Lower leg skin (tissue), 4 donors: ENCODE measurements around the gene NPC1L1. TPM values are rescaled to one million over a fixed set of nuclear protein-coding genes. Genes with fewer than 3 reads are reported as not detected.

Source experiments
- DNase-seq, 2 donors: peaks; one replicate each; pipeline ENCODE4 v3.0.0-alpha.2; 2019; ENCODE audit warnings: low spot score in 2 of 2
- H3K4me3 ChIP-seq: fragments of 200-600 bp; sonication (generic); 2 replicates; pipeline ENCODE4 v1.5.1; 2017; ENCODE audit warnings: mild to moderate bottlenecking, low read depth; ENCODE audit not compliant: poor library complexity, severe bottlenecking
- POLR2A ChIP-seq, 2 donors: fragments of 450-650 bp; IDR thresholded peaks; one replicate each; pipeline ENCODE4 v1.6.1; 2016 to 2017; ENCODE audit warnings: antibody characterized with exemption in 2 of 2, mild to moderate bottlenecking in 1 of 2, moderate library complexity in 1 of 2
- WGBS, 2 donors: methylation state at CpG; one replicate each; pipeline ENCODE4 v1.1.5; 2018; 5-methylcytosine and 5-hydroxymethylcytosine counted together
- intact Hi-C: fragments of 100-400 bp; cut with DNase I; formaldehyde crosslinking; loops from one replicate; pipeline ENCODE4 v1.15.0; 2023; ENCODE audit warnings: low total_unique reads
- total RNA-seq, 4 donors: library from RNA; depleted of rRNA; stranded (reverse); fragments of >200 nt; gene quantifications; one replicate each; pipeline ENCODE4 v1.1.0, GENCODE V29; 2016
- TF ChIP-seq, protein P1 (sequence below), 3 donors: fragments of 450-650 bp; IDR thresholded peaks; one replicate each; pipeline ENCODE4 v1.5.1; 2016; ENCODE audit warnings: antibody characterized with exemption in 3 of 3, mild to moderate bottlenecking in 3 of 3, moderate library complexity in 2 of 3

The NPC1L1 gene
- total RNA-seq, 4 donors from 2014 or later = 0.08 to 0.13 (median 0.10) TPM; not detected in 1

DNA sequence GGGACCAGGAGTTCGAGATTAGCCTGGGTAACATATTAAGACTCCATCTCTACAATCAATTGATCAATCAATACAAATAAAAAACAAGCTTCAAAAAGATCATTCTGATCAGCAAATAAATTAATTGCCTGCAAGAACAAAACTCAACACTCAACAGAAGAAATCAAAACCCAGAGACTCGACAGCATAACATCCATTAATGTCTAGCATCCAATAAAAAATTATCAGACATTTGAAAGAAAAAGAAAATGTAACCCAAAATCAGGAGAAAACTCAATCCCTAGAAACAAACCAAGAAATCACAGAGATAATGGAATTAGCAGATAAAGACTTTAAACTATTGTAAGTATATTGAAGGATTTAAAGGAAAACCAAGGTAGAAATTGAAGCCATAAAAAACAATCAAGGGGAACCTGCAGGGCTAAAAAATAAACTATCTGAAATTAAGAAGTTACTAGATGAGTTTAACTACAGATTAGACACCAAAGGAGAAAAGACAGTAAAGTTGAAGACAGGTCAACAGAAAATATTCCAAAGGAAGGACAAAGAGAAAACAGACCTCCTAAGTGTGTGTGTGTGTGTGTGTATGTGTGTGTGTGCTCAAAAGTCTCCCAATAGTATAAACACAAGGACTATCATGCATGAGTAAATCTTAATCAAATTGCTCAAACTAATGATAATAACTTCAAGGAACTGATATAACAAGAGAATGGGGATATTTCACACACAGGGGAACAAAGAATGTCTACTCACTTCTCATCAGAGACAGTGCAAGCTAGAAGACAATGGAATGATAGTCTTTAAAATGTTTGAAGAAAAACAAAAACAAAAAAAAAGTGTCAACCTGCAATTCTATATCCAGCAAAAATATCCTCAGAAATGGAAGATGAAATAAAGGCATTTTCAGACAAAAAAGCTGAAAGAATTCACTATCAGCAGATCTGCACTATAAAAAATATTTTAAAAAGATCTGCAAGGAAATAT, 58.3 kb downstream of the NPC1L1 start:
- no peak for TF ChIP-seq POLR2A (IDR thresholded peaks at IDR 0.05)
- TF ChIP-seq, protein P1, sequence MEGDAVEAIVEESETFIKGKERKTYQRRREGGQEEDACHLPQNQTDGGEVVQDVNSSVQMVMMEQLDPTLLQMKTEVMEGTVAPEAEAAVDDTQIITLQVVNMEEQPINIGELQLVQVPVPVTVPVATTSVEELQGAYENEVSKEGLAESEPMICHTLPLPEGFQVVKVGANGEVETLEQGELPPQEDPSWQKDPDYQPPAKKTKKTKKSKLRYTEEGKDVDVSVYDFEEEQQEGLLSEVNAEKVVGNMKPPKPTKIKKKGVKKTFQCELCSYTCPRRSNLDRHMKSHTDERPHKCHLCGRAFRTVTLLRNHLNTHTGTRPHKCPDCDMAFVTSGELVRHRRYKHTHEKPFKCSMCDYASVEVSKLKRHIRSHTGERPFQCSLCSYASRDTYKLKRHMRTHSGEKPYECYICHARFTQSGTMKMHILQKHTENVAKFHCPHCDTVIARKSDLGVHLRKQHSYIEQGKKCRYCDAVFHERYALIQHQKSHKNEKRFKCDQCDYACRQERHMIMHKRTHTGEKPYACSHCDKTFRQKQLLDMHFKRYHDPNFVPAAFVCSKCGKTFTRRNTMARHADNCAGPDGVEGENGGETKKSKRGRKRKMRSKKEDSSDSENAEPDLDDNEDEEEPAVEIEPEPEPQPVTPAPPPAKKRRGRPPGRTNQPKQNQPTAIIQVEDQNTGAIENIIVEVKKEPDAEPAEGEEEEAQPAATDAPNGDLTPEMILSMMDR (IDR thresholded peaks at IDR 0.05) = no peak
- intact Hi-C loops = no loop called here
- H3K4me3 ChIP-seq = no peak overlapping the region
- WGBS, 2 donors = 96 to 98% methylated on average over 2 of the region's 2 CpGs
- DNase-seq = no peak

DNA sequence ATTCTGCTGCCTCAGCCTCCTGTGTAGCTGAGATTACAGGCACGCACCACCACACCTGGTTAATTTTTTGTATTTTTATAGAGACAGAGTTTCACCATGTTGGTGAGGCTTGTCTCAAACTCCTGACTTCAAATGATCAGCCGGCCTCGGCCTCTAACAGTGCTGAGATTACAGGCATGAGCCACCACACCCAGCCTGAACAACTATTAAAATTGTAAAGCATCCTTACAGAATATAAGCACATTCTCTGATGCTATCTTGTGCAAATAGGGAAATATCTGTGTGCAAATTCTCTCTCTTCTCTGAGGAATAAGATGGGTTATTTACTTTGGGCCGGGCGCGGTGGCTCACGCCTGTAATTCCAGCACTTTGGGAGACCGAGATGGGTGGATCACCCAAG, 63.2 kb downstream of the NPC1L1 start:
- 92 to 95% methylated on average over 8 of the region's 8 CpGs for WGBS, 2 donors
- DNase-seq = no peak
- no peak overlapping the region for H3K4me3 ChIP-seq
- intact Hi-C loops = loop anchor here (10.0 kb wide), 2 partner anchors 63 to 233 kb away; no protein-coding TSS in a partner anchor
- TF ChIP-seq, protein P1 (IDR thresholded peaks at IDR 0.05) = no peak
- TF ChIP-seq POLR2A (IDR thresholded peaks at IDR 0.05) = no peak

DNA sequence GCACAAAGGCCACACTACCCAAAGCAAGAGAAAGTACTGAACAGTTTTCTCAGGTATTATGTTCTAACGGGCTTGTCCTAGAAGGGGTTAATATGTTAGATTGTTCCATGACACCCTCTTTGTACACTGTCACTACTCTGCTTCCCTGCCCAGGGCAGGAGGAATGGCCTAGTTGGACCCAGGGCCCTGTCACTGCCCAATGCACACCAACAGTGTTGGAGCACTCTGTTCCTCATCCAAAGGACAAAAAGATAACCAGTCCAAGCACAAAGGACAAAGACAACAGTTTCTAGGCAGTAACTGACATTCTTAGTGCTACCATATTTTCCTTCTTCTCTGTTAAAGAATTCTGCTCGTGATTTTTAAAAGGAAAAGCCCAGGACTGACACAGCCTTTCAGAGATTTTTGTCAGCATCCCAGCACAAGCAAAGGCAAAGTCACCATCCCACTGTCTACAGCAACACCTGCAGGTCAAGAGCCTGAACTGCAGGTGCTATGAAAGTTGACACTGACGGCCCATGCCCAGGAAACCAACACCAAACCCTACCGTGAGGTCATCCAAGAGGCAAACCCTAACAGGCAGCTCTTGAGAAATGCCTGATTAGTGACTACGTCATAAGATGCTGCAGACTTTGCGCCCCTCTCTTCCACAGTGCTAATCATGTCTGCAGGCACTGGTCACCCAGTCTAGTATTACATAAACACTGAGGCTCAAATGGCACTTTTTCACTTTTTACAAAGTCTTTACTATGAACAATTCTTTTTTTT, 63.9 kb downstream of the NPC1L1 start:
- TF ChIP-seq, protein P1 (IDR thresholded peaks at IDR 0.05) = peak in 1 of 3 donors; percentile 57
- no peak for TF ChIP-seq POLR2A (IDR thresholded peaks at IDR 0.05)
- 25 to 29% methylated on average over 6 of the region's 6 CpGs for WGBS, 2 donors
- intact Hi-C loops = loop anchor here (10.0 kb wide), 2 partner anchors 62 to 232 kb away; no protein-coding TSS in a partner anchor
- DNase-seq = peak; percentile 26 to 84
- no peak overlapping the region for H3K4me3 ChIP-seq

DNA sequence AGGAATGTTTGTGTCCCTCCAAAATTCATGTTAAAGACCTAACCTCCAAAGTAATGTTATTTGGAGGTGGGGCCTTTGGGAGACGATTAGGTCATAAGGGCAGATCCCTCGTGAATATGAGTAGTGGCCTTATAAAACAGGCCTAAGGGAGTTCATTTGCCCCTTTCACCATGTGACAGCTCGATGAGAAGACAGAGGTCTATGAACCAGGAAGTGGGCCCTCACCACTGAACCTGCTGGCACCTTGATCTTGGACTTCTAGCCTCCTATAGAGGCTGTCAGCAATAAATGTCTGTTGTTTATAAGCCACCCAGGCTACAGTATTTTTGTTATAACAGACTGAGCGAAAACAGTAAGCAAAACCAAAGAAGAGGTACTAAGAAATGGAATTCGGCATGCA, 64.8 kb downstream of the NPC1L1 start:
- no peak for DNase-seq
- TF ChIP-seq, protein P1 (IDR thresholded peaks at IDR 0.05) = no peak
- no peak for TF ChIP-seq POLR2A (IDR thresholded peaks at IDR 0.05)
- no peak overlapping the region for H3K4me3 ChIP-seq
- 78 to 79% methylated on average over 5 of the region's 5 CpGs for WGBS, 2 donors
- intact Hi-C loops = loop anchor here (10.0 kb wide), 2 partner anchors 62 to 232 kb away; no protein-coding TSS in a partner anchor

DNA sequence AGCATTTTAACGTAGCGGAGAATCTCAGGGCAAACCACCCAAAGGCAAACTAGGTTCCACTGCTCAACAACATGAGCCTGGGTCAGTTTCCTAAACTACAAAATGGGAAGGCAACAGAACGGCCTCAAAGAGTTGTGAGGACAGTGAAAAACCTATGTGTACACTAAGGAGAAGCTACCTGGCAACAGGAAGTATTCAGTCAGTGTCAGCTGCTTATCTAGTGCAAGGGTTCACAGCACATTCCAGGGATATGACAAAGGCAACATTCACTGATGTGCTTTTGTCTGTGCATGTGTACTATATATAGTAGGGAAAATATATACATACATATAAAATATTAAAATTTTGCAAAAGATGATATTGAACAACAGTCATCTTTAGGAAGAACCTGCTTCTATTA, 67.8 kb downstream of the NPC1L1 start:
- intact Hi-C loops = loop anchor here (10.0 kb wide), 2 partner anchors 58 to 228 kb away; no protein-coding TSS in a partner anchor
- no peak overlapping the region for H3K4me3 ChIP-seq
- 78 to 89% methylated on average over 3 of the region's 3 CpGs for WGBS, 2 donors
- DNase-seq = no peak
- TF ChIP-seq, protein P1 (IDR thresholded peaks at IDR 0.05) = no peak
- TF ChIP-seq POLR2A (IDR thresholded peaks at IDR 0.05) = no peak
